HCT116 (cell line): ENCODE measurements around the gene CAMK1D. TPM values are rescaled to one million over a fixed set of nuclear protein-coding genes. Genes with fewer than 3 reads are reported as not detected.

Experiments used
- ATAC-seq: fragments of 200-7000 bp; cut with Tn5 transposase; 2 replicates; pipeline ENCODE4 v1.9.1; 2020; ENCODE audit warnings: mild to moderate bottlenecking, moderate library complexity
- BruUV-seq: library from RNA; stranded (reverse); fragments of 400-500 nt; replicated peaks from 2 replicates; lab custom pipeline; 2021; lab: Mats Ljungman, UMichigan
- CTCF ChIA-PET: fragments of 300-600 bp; sonication (Branson Sonifier 250); formaldehyde crosslinking; loops from one replicate; lab custom pipeline; 2021; ENCODE audit warnings: antibody characterized with exemption; lab: Charles Lee
- POLR2A ChIA-PET: fragments of 300-600, 350-600 bp; sonication (Branson Sonifier 250); formaldehyde crosslinking; loops from one replicate; lab custom pipeline; 2021; ENCODE audit warnings: antibody characterized with exemption; lab: Charles Lee
- RAD21 ChIA-PET, 2 experiments: fragments of 300-600 bp; sonication (Branson Sonifier 250); formaldehyde crosslinking; loops; one replicate each; lab custom pipeline; 2023; ENCODE audit warnings: low total read pairs in 2 of 2; ENCODE audit not compliant: uncharacterized antibody in 2 of 2, unreplicated experiment in 2 of 2, low non-redundant PET in 1 of 2; lab: Charles Lee
- DNase-seq: peaks from one replicate; pipeline ENCODE4 v3.0.0-alpha.2; 2010; ENCODE audit warnings: low read depth, low spot score
- H2AFZ ChIP-seq: fragments of 200-600 bp; shearing (Covaris generic), sonication (generic); 2 replicates; pipeline ENCODE4 v1.6.1; 2017; ENCODE audit warnings: low read depth, mixed run types, mixed read lengths, antibody characterized with exemption, low read length; ENCODE audit not compliant: poor library complexity, severe bottlenecking
- H3K27ac ChIP-seq: 2 replicates; pipeline ENCODE4 v1.5.1; 2012; ENCODE audit warnings: low read depth, low read length
- H3K27me3 ChIP-seq: fragments of 200-600 bp; sonication (generic); 2 replicates; pipeline ENCODE4 v1.6.1; 2016; ENCODE audit warnings: mixed run types, low read length, mixed read lengths; ENCODE audit not compliant: insufficient read depth
- H3K36me3 ChIP-seq, 2 experiments: fragments of 200-500 bp in 1 of 2; fragments of 200-600 bp in 1 of 2; sonication (Bioruptor generic) in 1 of 2; sonication (generic) in 1 of 2; 2 replicates each; pipeline versions ENCODE4 v1.5.1 to v1.6.1; 2014 to 2016; ENCODE audit warnings: low read length in 2 of 2, inconsistent platforms in 1 of 2, mixed read lengths in 1 of 2, mixed run types in 1 of 2; ENCODE audit not compliant: insufficient read depth in 2 of 2, control insufficient read depth in 1 of 2
- H3K4me1 ChIP-seq, 2 experiments: fragments of 200-600 bp in 1 of 2; sonication (generic) in 1 of 2; 2 replicates each; pipeline versions ENCODE4 v1.5.1 to v1.6.1; 2012 to 2017; ENCODE audit warnings: low read length in 2 of 2, inconsistent platforms in 1 of 2, mild to moderate bottlenecking in 1 of 2, mixed read lengths in 1 of 2, mixed run types in 1 of 2, moderate library complexity in 1 of 2; ENCODE audit not compliant: insufficient read depth in 2 of 2, control insufficient read depth in 1 of 2
- H3K4me2 ChIP-seq: fragments of 200-600 bp; sonication (generic); 2 replicates; pipeline ENCODE4 v1.6.1; 2017; ENCODE audit warnings: mixed run types, low read length, mixed read lengths
- H3K4me3 ChIP-seq, 2 experiments: fragments of 200-600 bp in 1 of 2; sonication (generic) in 1 of 2; replicated peaks in 1 of 2; 2 replicates each; pipeline ENCODE4 v1.5.1; 2011 to 2016; ENCODE audit warnings: low read length in 2 of 2, control low read depth in 1 of 2, low read depth in 1 of 2, mild to moderate bottlenecking in 1 of 2, mixed read lengths in 1 of 2, mixed run types in 1 of 2
- H3K79me2 ChIP-seq: fragments of 200-600 bp; sonication (generic); 2 replicates; pipeline ENCODE4 v1.6.1; 2017; ENCODE audit warnings: mild to moderate bottlenecking, mixed run types, low read length, moderate library complexity, mixed read lengths; ENCODE audit not compliant: insufficient read depth
- H3K9ac ChIP-seq: fragments of 200-600 bp; sonication (generic); 2 replicates; pipeline ENCODE4 v1.6.1; 2016; ENCODE audit warnings: low read length, mixed read lengths
- H3K9me2 ChIP-seq: fragments of 200-600 bp; sonication (generic), shearing (Covaris generic); 2 replicates; pipeline ENCODE4 v1.6.1; 2017; ENCODE audit warnings: mixed run types, mild to moderate bottlenecking, moderate library complexity; ENCODE audit not compliant: insufficient read depth
- H3K9me3 ChIP-seq, 2 experiments: fragments of 200-500 bp in 1 of 2; fragments of 200-600 bp in 1 of 2; sonication (Bioruptor generic) in 1 of 2; sonication (generic) in 1 of 2; 2 replicates each; pipeline ENCODE4 v1.6.1; 2014 to 2017; ENCODE audit warnings: low read length in 2 of 2, mixed read lengths in 2 of 2, inconsistent platforms in 1 of 2, low read depth in 1 of 2, mild to moderate bottlenecking in 1 of 2, mixed run types in 1 of 2, moderate library complexity in 1 of 2; ENCODE audit not compliant: control insufficient read depth in 1 of 2, insufficient read depth in 1 of 2
- H4K20me1 ChIP-seq: fragments of 200-600 bp; sonication (generic), shearing (Covaris generic); 2 replicates; pipeline ENCODE4 v1.6.1; 2017; ENCODE audit warnings: mixed run types, mild to moderate bottlenecking, moderate library complexity; ENCODE audit not compliant: insufficient read depth
- CBX3 ChIP-seq: IDR thresholded peaks from 2 replicates; pipeline ENCODE4 v1.6.1; 2012; ENCODE audit warnings: low read depth
- REST ChIP-seq: IDR thresholded peaks from 2 replicates; pipeline ENCODE4 v1.6.1; 2012; ENCODE audit warnings: low read depth
- YY1 ChIP-seq: IDR thresholded peaks from 2 replicates; pipeline ENCODE4 v1.6.1; 2011; ENCODE audit warnings: low read length, low read depth, moderate library complexity, mild to moderate bottlenecking; ENCODE audit not compliant: insufficient replicate concordance; ENCODE audit errors: extremely low read depth
- ZFX ChIP-seq: fragments of 450-650 bp; IDR thresholded peaks from 2 replicates; pipeline ENCODE4 v1.6.1; 2017
- ZNF274 ChIP-seq: fragments of 200-500 bp; sonication (Bioruptor generic); IDR thresholded peaks from 2 replicates; pipeline ENCODE4 v1.6.1; 2014; ENCODE audit warnings: mild to moderate bottlenecking, low read depth, low read length, inconsistent platforms
- intact Hi-C: fragments of 100-400 bp; cut with micrococcal nuclease; formaldehyde crosslinking; loops from 2 replicates; pipeline ENCODE4 v1.10.0; 2022
- total RNA-seq: library from RNA; stranded (reverse); gene quantifications from one replicate; pipeline ENCODE4 v1.2.1, GENCODE V29; 2021; ENCODE audit not compliant: unreplicated experiment
- TF ChIP-seq, protein P1 (sequence below): IDR thresholded peaks from 2 replicates; pipeline ENCODE4 v1.6.1; 2012

Gene CAMK1D
- total RNA-seq, 1 experiment from 2014 or later, result 9.6 TPM

DNA sequence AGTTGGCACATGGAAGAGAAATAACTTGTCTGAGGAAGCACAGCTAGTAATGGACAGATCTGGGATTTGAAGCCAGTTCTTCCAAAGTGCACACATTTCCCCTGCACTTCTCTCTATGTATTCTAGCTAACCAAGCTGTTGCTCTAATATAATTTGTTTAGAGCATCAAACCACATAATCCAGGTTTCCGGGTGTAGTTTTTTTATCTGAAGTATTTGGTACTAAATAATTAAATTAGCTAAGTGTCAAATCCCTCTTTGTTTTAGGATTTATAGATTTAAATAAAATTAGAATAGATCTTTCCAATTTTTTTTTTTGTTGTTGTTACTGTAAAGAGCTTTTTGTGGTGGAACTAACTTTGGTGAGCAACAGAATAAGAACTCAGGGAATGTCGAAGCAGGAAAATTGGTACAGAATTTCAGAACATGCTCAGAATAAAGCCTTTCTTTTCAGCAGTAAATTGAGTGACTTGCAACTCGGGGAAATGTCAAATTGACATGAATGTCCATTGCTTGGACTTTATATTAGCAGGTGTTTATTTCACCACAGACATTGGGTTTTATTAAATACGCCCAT lies 33.7 kb downstream of the CAMK1D start:
- Histone ChIP-seq H3K4me2 (no peak overlapping the region), H4K20me1 (no peaks in the 10 kb centered on the region), H2AFZ (no peak overlapping the region), H3K9me2 (no peaks in the 10 kb centered on the region), H3K4me1 (no peaks in the 10 kb centered on the region), H3K27me3 (no peaks in the 10 kb centered on the region), H3K9me3 (no peaks in the 10 kb centered on the region), H3K27ac (no peak overlapping the region), H3K9ac (no peak overlapping the region), H3K36me3 (no peaks in the 10 kb centered on the region), H3K79me2 (no peaks in the 10 kb centered on the region), H3K4me3 (no peak overlapping the region)
- ChIA-PET CTCF (no interaction called here), RAD21 (no interaction called here), POLR2A (no interaction called here)
- intact Hi-C loops, result no loop called here
- TF ChIP-seq CBX3 (no peak), REST (no peak), ZFX (no peak), YY1 (no peak), ZNF274 (no peak)
- TF ChIP-seq, protein P1, sequence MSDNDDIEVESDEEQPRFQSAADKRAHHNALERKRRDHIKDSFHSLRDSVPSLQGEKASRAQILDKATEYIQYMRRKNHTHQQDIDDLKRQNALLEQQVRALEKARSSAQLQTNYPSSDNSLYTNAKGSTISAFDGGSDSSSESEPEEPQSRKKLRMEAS, result no peak
- no TSS peak for BruUV-seq
- ATAC-seq (no peak), DNase-seq (no peak)
